Measurements from ENCODE around the gene TGM5.

DNA sequence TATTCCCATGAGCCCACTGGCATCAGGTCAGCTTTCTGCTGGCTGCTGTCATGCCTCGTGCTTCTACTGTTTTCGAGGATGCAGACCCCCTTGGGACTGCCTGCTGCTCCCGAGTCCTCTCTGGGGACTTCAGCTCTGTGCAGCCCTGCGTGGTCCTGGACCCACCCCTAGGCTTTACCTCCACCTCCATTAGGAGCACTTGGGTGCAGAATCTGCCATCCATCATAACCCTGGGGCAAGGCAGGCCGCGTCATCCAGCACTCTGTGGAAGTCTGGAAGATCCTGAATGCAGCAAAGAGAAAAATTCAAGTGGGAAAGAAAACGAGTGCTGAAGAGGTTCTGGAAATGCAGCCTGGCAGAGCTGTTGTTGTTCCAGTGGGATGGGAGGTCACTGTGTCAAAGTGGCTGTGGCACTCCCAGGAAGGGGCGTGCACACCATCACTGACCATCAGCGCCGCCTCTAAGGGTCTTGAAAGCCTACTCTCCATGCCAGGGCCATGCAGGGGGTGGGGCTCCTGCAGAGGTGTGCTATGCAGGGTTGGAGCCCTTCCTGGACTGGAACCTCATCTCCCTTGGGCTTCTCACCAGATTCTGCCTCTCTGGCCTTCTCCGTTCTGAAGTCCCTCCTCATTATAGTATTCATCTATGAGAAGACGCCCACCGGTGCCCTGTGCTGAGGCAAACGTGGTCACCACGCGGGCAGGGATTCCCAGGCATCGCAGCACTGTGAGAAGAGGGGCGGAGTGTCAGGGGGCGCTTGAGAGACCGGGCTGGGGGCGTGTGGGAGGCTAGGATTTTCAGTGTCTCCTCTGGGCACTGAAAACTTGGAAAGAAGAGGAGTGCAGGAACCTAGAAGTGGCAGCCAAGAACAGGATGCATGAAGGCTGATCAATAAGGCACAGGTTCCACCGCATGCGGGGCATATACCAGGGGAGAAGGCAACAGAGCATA, 58.4 kb downstream of the TGM5 start:
- TF ChIP-seq, protein P1, sequence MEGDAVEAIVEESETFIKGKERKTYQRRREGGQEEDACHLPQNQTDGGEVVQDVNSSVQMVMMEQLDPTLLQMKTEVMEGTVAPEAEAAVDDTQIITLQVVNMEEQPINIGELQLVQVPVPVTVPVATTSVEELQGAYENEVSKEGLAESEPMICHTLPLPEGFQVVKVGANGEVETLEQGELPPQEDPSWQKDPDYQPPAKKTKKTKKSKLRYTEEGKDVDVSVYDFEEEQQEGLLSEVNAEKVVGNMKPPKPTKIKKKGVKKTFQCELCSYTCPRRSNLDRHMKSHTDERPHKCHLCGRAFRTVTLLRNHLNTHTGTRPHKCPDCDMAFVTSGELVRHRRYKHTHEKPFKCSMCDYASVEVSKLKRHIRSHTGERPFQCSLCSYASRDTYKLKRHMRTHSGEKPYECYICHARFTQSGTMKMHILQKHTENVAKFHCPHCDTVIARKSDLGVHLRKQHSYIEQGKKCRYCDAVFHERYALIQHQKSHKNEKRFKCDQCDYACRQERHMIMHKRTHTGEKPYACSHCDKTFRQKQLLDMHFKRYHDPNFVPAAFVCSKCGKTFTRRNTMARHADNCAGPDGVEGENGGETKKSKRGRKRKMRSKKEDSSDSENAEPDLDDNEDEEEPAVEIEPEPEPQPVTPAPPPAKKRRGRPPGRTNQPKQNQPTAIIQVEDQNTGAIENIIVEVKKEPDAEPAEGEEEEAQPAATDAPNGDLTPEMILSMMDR (IDR thresholded peaks at IDR 0.05; ENCODE audit: low read depth, low read length, poor library complexity, severe bottlenecking): no peak
- TF ChIP-seq EZH2phosphoT487 (IDR thresholded peaks at IDR 0.05; ENCODE audit: borderline replicate concordance, low read length): no peak

All from DOHH2 (cell line).